Measurements from ENCODE around the gene PTCD2.

- TF ChIP-seq CTCF (IDR thresholded peaks at IDR 0.05) = no peak
- no peak for TF ChIP-seq ATF2 (CRISPR knock-in tag; IDR thresholded peaks at IDR 0.05; ENCODE audit: borderline replicate concordance, low read depth)
- no peak for TF ChIP-seq MYBL2 (CRISPR knock-in tag; IDR thresholded peaks at IDR 0.05)
- TF ChIP-seq ZSCAN18 (CRISPR knock-in tag; IDR thresholded peaks at IDR 0.05) = no peak
These were observed 7.0 kb upstream of the PTCD2 start for GRCh38 chr5:72313141-72313540.
